ENCODE results near the gene EPHA2. TPM values are rescaled to one million over a fixed set of nuclear protein-coding genes. Genes with fewer than 3 reads are reported as not detected.

The EPHA2 gene
- total and polyA plus RNA-seq, 7 experiments from 2014 or later, result 0.30 to 0.61 (median 0.59) TPM; not detected in 4

GRCh38 chr1:16124377-16125087 lies 31.3 kb downstream of the EPHA2 start:
- Mint-ChIP-seq H3K9me3 (no peaks in the 10 kb centered on the region), H3K4me1 (peaks cover 5 to 13% (median 10%) of the 10 kb centered on the region in 7 donors), H3K4me3 (no peak overlapping the region), H3K27ac (no peak overlapping the region), H3K36me3 (no peaks in the 10 kb centered on the region), H3K27me3 (no peaks in the 10 kb centered on the region)
- Histone ChIP-seq H3K27me3 (ENCODE audit: control insufficient read depth in 2 of 2, insufficient read depth in 2 of 2, low read length in 2 of 2) (no peaks in the 10 kb centered on the region), H3K9me3 (ENCODE audit: control insufficient read depth in 2 of 3, low read length in 3 of 3) (no peaks in the 10 kb centered on the region), H3K27ac (ENCODE audit: low read depth, low read length) (no peak overlapping the region), H3K36me3 (ENCODE audit: control insufficient read depth in 2 of 3, insufficient read depth in 3 of 3, low read length in 3 of 3) (no peaks in the 10 kb centered on the region), H3K4me1 (ENCODE audit: control insufficient read depth in 2 of 2, insufficient read depth in 2 of 2, low read length in 2 of 2) (peaks cover 0 to 21% of the 10 kb centered on the region in 2 donors), H3K4me3 (ENCODE audit: low read length) (no peak overlapping the region)
- POLR2A ChIA-PET, result no interaction called here
- CTCF ChIA-PET, result no interaction called here
- DNase-seq (no peak), ATAC-seq (no peak)
- intact Hi-C loops (cut with micrococcal nuclease), result no loop called here

GRCh38 chr1:16122916-16123315 lies 33.0 kb downstream of the EPHA2 start:
- H3K4me3 ChIP-seq (ENCODE audit: low read length), result no peak overlapping the region
- peak in 1 of 9 donors; percentile 47 for DNase-seq
- no peaks in the 10 kb centered on the region for H3K27me3 ChIP-seq (ENCODE audit: control insufficient read depth in 2 of 2, insufficient read depth in 2 of 2, low read length in 2 of 2)
- H3K36me3 ChIP-seq (ENCODE audit: control insufficient read depth in 2 of 3, insufficient read depth in 3 of 3, low read length in 3 of 3), result no peaks in the 10 kb centered on the region
- peaks cover 0 to 21% of the 10 kb centered on the region in 2 donors for H3K4me1 ChIP-seq (ENCODE audit: control insufficient read depth in 2 of 2, insufficient read depth in 2 of 2, low read length in 2 of 2)
- peaks cover 5 to 13% (median 10%) of the 10 kb centered on the region in 7 donors for H3K4me1 Mint-ChIP-seq
- ChIA-PET CTCF (no interaction called here), POLR2A (no interaction called here)
- no peaks in the 10 kb centered on the region for H3K27me3 Mint-ChIP-seq
- no peaks in the 10 kb centered on the region for H3K9me3 ChIP-seq (ENCODE audit: control insufficient read depth in 2 of 3, low read length in 3 of 3)
- H3K27ac ChIP-seq (ENCODE audit: low read depth, low read length), result no peak overlapping the region
- ATAC-seq, result peak; percentile 72
- no peaks in the 10 kb centered on the region for H3K9me3 Mint-ChIP-seq
- peak overlapping the region in 2 of 9 donors; percentile 43 to 54 for H3K27ac Mint-ChIP-seq
- intact Hi-C loops (cut with micrococcal nuclease), result no loop called here
- peak overlapping the region in 1 of 10 donors; percentile 58 for H3K4me3 Mint-ChIP-seq
- H3K36me3 Mint-ChIP-seq, result no peaks in the 10 kb centered on the region

- POLR2A ChIA-PET, result no interaction called here
- Histone ChIP-seq H3K4me3 (ENCODE audit: low read length) (no peak overlapping the region), H3K27ac (ENCODE audit: low read depth, low read length) (no peak overlapping the region), H3K4me1 (ENCODE audit: control insufficient read depth in 2 of 2, insufficient read depth in 2 of 2, low read length in 2 of 2) (peaks cover 0 to 21% of the 10 kb centered on the region in 2 donors), H3K27me3 (ENCODE audit: control insufficient read depth in 2 of 2, insufficient read depth in 2 of 2, low read length in 2 of 2) (no peaks in the 10 kb centered on the region), H3K9me3 (ENCODE audit: control insufficient read depth in 2 of 3, low read length in 3 of 3) (no peaks in the 10 kb centered on the region), H3K36me3 (ENCODE audit: control insufficient read depth in 2 of 3, insufficient read depth in 3 of 3, low read length in 3 of 3) (no peaks in the 10 kb centered on the region)
- no peak for DNase-seq
- no peak for ATAC-seq
- no peak overlapping the region for H3K4me3 Mint-ChIP-seq
- no peaks in the 10 kb centered on the region for H3K36me3 Mint-ChIP-seq
- CTCF ChIA-PET, result no interaction called here
- H3K4me1 Mint-ChIP-seq, result peaks cover 5 to 13% (median 10%) of the 10 kb centered on the region in 7 donors
- H3K27ac Mint-ChIP-seq, result peak overlapping the region in 1 of 9 donors; percentile 54
- intact Hi-C loops (cut with micrococcal nuclease), result no loop called here
- H3K9me3 Mint-ChIP-seq, result no peaks in the 10 kb centered on the region
- no peaks in the 10 kb centered on the region for H3K27me3 Mint-ChIP-seq
Observed at GRCh38 chr1:16122350-16122881, 33.5 kb downstream of the EPHA2 start.

- CTCF ChIA-PET, result interaction anchor here (0.6 kb wide), 1 partner anchor 172 kb away, joined by 3 read pairs; no protein-coding TSS in a partner anchor
- Histone ChIP-seq H3K4me3 (ENCODE audit: low read length) (no peak overlapping the region), H3K27me3 (ENCODE audit: control insufficient read depth in 2 of 2, insufficient read depth in 2 of 2, low read length in 2 of 2) (no peaks in the 10 kb centered on the region), H3K9me3 (ENCODE audit: control insufficient read depth in 2 of 3, low read length in 3 of 3) (no peaks in the 10 kb centered on the region), H3K4me1 (ENCODE audit: control insufficient read depth in 2 of 2, insufficient read depth in 2 of 2, low read length in 2 of 2) (peaks cover 0 to 21% of the 10 kb centered on the region in 2 donors), H3K27ac (ENCODE audit: low read depth, low read length) (no peak overlapping the region), H3K36me3 (ENCODE audit: control insufficient read depth in 2 of 3, insufficient read depth in 3 of 3, low read length in 3 of 3) (no peaks in the 10 kb centered on the region)
- DNase-seq (no peak), ATAC-seq (no peak)
- intact Hi-C loops (cut with micrococcal nuclease), result no loop called here
- peaks cover 5 to 15% (median 8%) of the 10 kb centered on the region in 7 donors for H3K4me1 Mint-ChIP-seq
- no peaks in the 10 kb centered on the region for H3K27me3 Mint-ChIP-seq
- no peaks in the 10 kb centered on the region for H3K9me3 Mint-ChIP-seq
- no peak overlapping the region for H3K27ac Mint-ChIP-seq
- no peak overlapping the region for H3K4me3 Mint-ChIP-seq
- POLR2A ChIA-PET, result no interaction called here
- H3K36me3 Mint-ChIP-seq, result no peaks in the 10 kb centered on the region
Observed at GRCh38 chr1:16120940-16121410, 34.9 kb downstream of the EPHA2 start.

- ChIA-PET POLR2A (no interaction called here), CTCF (interaction anchor here (1.2 kb wide), 1 partner anchor 11 kb away, joined by 3 read pairs; no protein-coding TSS in a partner anchor)
- DNase-seq, result no peak
- H3K4me1 ChIP-seq (ENCODE audit: control insufficient read depth in 2 of 2, insufficient read depth in 2 of 2, low read length in 2 of 2), result peaks cover 0 to 21% of the 10 kb centered on the region in 2 donors
- H3K27me3 Mint-ChIP-seq, result no peaks in the 10 kb centered on the region
- no peak overlapping the region for H3K4me3 Mint-ChIP-seq
- no peaks in the 10 kb centered on the region for H3K36me3 Mint-ChIP-seq
- H3K27ac Mint-ChIP-seq, result no peak overlapping the region
- H3K4me1 Mint-ChIP-seq, result peaks cover 5 to 15% (median 7%) of the 10 kb centered on the region in 7 donors
- intact Hi-C loops (cut with micrococcal nuclease), result no loop called here
- H3K27ac ChIP-seq (ENCODE audit: low read depth, low read length), result no peak overlapping the region
- H3K9me3 Mint-ChIP-seq, result no peaks in the 10 kb centered on the region
- ATAC-seq, result no peak
- no peaks in the 10 kb centered on the region for H3K27me3 ChIP-seq (ENCODE audit: control insufficient read depth in 2 of 2, insufficient read depth in 2 of 2, low read length in 2 of 2)
- H3K36me3 ChIP-seq (ENCODE audit: control insufficient read depth in 2 of 3, insufficient read depth in 3 of 3, low read length in 3 of 3), result no peaks in the 10 kb centered on the region
- no peak overlapping the region for H3K4me3 ChIP-seq (ENCODE audit: low read length)
- H3K9me3 ChIP-seq (ENCODE audit: control insufficient read depth in 2 of 3, low read length in 3 of 3), result no peaks in the 10 kb centered on the region
Observed at GRCh38 chr1:16120407-16120806, 35.5 kb downstream of the EPHA2 start.

GRCh38 chr1:16119926-16120325 lies 35.9 kb downstream of the EPHA2 start:
- Mint-ChIP-seq H3K4me3 (no peak overlapping the region), H3K27me3 (no peaks in the 10 kb centered on the region), H3K9me3 (no peaks in the 10 kb centered on the region), H3K27ac (no peak overlapping the region), H3K36me3 (no peaks in the 10 kb centered on the region), H3K4me1 (peaks cover 5 to 15% (median 7%) of the 10 kb centered on the region in 7 donors)
- POLR2A ChIA-PET, result no interaction called here
- CTCF ChIA-PET, result interaction anchor here (1.2 kb wide), 1 partner anchor 11 kb away, joined by 3 read pairs; no protein-coding TSS in a partner anchor
- H3K4me1 ChIP-seq (ENCODE audit: control insufficient read depth in 2 of 2, insufficient read depth in 2 of 2, low read length in 2 of 2), result peaks cover 0 to 21% of the 10 kb centered on the region in 2 donors
- no peaks in the 10 kb centered on the region for H3K9me3 ChIP-seq (ENCODE audit: control insufficient read depth in 2 of 3, low read length in 3 of 3)
- no peak for DNase-seq
- no peak overlapping the region for H3K4me3 ChIP-seq (ENCODE audit: low read length)
- intact Hi-C loops (cut with micrococcal nuclease), result no loop called here
- H3K36me3 ChIP-seq (ENCODE audit: control insufficient read depth in 2 of 3, insufficient read depth in 3 of 3, low read length in 3 of 3), result no peaks in the 10 kb centered on the region
- H3K27me3 ChIP-seq (ENCODE audit: control insufficient read depth in 2 of 2, insufficient read depth in 2 of 2, low read length in 2 of 2), result no peaks in the 10 kb centered on the region
- no peak overlapping the region for H3K27ac ChIP-seq (ENCODE audit: low read depth, low read length)
- ATAC-seq, result no peak
